Hematopoietic multipotent progenitor cell treated with erythropoietin and hydrocortisone succinate and interleukin-3 and kit ligand, for 6 days (in vitro differentiated cells): Measurements from ENCODE around the gene CRYAA.
"Not testable (repeated sequence)": the region's sequence is repeated elsewhere in the genome, so short reads cannot be mapped to it uniquely, and the experiment has no call there.

Source experiments
- DNase-seq: peaks from one replicate; pipeline ENCODE4 v3.0.0-alpha.2; 2015

CRYAA gene

GRCh38 chr21:43177043-43177906, 8.5 kb downstream of the CRYAA start:
- not testable (repeated sequence) for DNase-seq

- DNase-seq = not testable (repeated sequence)
Observed at GRCh38 chr21:43178175-43178826, 9.5 kb downstream of the CRYAA start.

- not testable (repeated sequence) for DNase-seq
Observed at GRCh38 chr21:43181033-43181432, 12.2 kb downstream of the CRYAA start.

GRCh38 chr21:43187268-43187667, 18.5 kb downstream of the CRYAA start:
- not testable (repeated sequence) for DNase-seq

- DNase-seq = no peak
Observed at GRCh38 chr21:43187715-43188114, 18.9 kb downstream of the CRYAA start.

- DNase-seq = no peak
Observed at GRCh38 chr21:43188181-43188580, 19.4 kb downstream of the CRYAA start.

- DNase-seq = no peak
Observed at GRCh38 chr21:43188592-43189210, 19.9 kb downstream of the CRYAA start.

GRCh38 chr21:43189936-43190335, 21.1 kb downstream of the CRYAA start:
- no peak for DNase-seq

- no peak for DNase-seq
Observed at GRCh38 chr21:43190544-43190943, 21.7 kb downstream of the CRYAA start.

- DNase-seq = no peak
Observed at GRCh38 chr21:43190951-43191350, 22.1 kb downstream of the CRYAA start.

GRCh38 chr21:43191521-43191920, 22.7 kb downstream of the CRYAA start:
- DNase-seq = no peak

GRCh38 chr21:43191971-43192370, 23.2 kb downstream of the CRYAA start:
- no peak for DNase-seq

- no peak for DNase-seq
Observed at GRCh38 chr21:43192501-43193081, 23.8 kb downstream of the CRYAA start.

- DNase-seq = no peak
Observed at GRCh38 chr21:43193088-43193650, 24.4 kb downstream of the CRYAA start.

- DNase-seq = no peak
Observed at GRCh38 chr21:43193651-43194302, 25.0 kb downstream of the CRYAA start.

- no peak for DNase-seq
Observed at GRCh38 chr21:43194303-43195120, 25.7 kb downstream of the CRYAA start.

GRCh38 chr21:43195121-43196021, 26.6 kb downstream of the CRYAA start:
- DNase-seq = no peak

- DNase-seq = no peak
Observed at GRCh38 chr21:43196826-43197225, 28.0 kb downstream of the CRYAA start.

- DNase-seq = no peak
Observed at GRCh38 chr21:43198376-43198775, 29.6 kb downstream of the CRYAA start.

- DNase-seq = no peak
Observed at GRCh38 chr21:43201491-43201890, 32.7 kb downstream of the CRYAA start.

GRCh38 chr21:43203591-43203990, 34.8 kb downstream of the CRYAA start:
- DNase-seq = no peak
